ENCODE data around the gene KLHL5. TPM values are rescaled to one million over a fixed set of nuclear protein-coding genes. Genes with fewer than 3 reads are reported as not detected.

KLHL5 gene
- total RNA-seq, 2 experiments from 2014 or later = 34.4 to 59.8 TPM

DNA sequence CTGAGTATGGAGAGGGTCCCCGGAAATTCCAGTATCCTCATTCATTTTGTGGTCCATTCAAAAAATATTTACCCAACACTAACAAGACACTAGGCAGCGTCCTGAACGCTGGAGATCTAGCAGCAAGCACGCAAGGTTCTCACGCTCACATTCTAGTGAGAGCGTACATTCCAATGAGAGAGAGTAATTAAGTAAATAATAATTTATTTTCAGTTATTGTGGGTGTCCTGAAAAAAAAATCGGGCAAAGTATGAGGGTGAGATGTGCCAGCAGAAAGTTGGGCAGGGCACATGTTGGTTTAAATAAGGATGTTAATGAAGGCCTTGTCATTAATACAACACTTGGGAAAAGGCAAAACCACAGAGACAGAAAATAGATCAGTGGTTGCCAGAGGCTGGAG is 25.9 kb upstream of the KLHL5 start:
- no TSS peak for BruUV-seq (replicated peaks)

DNA sequence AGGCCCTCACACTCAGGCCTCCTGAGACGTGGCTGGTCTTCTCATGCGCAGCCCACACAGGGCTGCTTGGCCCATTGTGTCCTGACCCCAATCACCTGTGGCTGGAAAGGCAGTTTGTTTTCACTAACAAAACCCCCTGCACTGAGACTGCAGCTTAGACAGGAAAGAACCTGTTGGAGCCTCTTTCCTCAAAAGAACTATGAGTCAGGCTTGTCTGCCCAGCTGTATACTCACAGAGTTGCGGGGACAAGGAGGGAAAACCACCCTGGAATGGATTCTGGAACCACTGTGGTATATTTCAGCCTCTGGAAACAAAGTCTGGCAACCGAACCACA is 24.6 kb upstream of the KLHL5 start:
- Histone ChIP-seq H3K79me2 (ENCODE audit: insufficient read depth, low read depth, low read length) (no peaks in the 10 kb centered on the region; the same call in 1 of the 2 replicates), H3K9me3 (ENCODE audit: low read length) (no peaks in the 10 kb centered on the region), H2AFZ (ENCODE audit: low read length) (peak overlapping the region; percentile 26; the same call in 1 of the 2 replicates), H3K4me2 (ENCODE audit: low read length) (peak overlapping the region; percentile 50), H3K36me3 (ENCODE audit: insufficient read depth, low read length) (no peaks in the 10 kb centered on the region), H3K4me1 (ENCODE audit: insufficient read depth, low read length, poor library complexity, severe bottlenecking) (peaks cover 77% of the 10 kb centered on the region), H3K9me2 (ENCODE audit: insufficient read depth, low read length) (no peaks in the 10 kb centered on the region), H3K27ac (ENCODE audit: low read depth, low read length, poor library complexity, severe bottlenecking) (no peak overlapping the region), H3K4me3 (ENCODE audit: low read depth, low read length, poor library complexity, severe bottlenecking) (no peak overlapping the region), H4K20me1 (ENCODE audit: insufficient read depth, low read length) (no peaks in the 10 kb centered on the region)
- intact Hi-C loops (cut with micrococcal nuclease; ENCODE audit: unreplicated experiment) = no loop called here
- no peak for TF ChIP-seq EZH2phosphoT487 (IDR thresholded peaks at IDR 0.05; ENCODE audit: borderline replicate concordance, low read depth, low read length)
- TF ChIP-seq, protein P1, sequence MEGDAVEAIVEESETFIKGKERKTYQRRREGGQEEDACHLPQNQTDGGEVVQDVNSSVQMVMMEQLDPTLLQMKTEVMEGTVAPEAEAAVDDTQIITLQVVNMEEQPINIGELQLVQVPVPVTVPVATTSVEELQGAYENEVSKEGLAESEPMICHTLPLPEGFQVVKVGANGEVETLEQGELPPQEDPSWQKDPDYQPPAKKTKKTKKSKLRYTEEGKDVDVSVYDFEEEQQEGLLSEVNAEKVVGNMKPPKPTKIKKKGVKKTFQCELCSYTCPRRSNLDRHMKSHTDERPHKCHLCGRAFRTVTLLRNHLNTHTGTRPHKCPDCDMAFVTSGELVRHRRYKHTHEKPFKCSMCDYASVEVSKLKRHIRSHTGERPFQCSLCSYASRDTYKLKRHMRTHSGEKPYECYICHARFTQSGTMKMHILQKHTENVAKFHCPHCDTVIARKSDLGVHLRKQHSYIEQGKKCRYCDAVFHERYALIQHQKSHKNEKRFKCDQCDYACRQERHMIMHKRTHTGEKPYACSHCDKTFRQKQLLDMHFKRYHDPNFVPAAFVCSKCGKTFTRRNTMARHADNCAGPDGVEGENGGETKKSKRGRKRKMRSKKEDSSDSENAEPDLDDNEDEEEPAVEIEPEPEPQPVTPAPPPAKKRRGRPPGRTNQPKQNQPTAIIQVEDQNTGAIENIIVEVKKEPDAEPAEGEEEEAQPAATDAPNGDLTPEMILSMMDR (conservative IDR thresholded peaks at IDR 0.05; ENCODE audit: low read length) = no peak
- no TSS peak for BruUV-seq (replicated peaks)
- CTCF ChIA-PET (ENCODE audit: unreplicated experiment) = no interaction called here
- POLR2A ChIA-PET = no interaction called here
- peak; percentile 23 for DNase-seq (ENCODE audit: low spot score)

More for the DNA sequence above, 25.9 kb upstream of the KLHL5 start:
- intact Hi-C loops (cut with micrococcal nuclease; ENCODE audit: unreplicated experiment) = no loop called here
- Histone ChIP-seq H3K27ac (ENCODE audit: low read depth, low read length, poor library complexity, severe bottlenecking) (no peak overlapping the region), H3K9me3 (ENCODE audit: low read length) (no peaks in the 10 kb centered on the region), H3K4me1 (ENCODE audit: insufficient read depth, low read length, poor library complexity, severe bottlenecking) (peaks cover 67% of the 10 kb centered on the region), H3K36me3 (ENCODE audit: insufficient read depth, low read length) (no peaks in the 10 kb centered on the region), H4K20me1 (ENCODE audit: insufficient read depth, low read length) (no peaks in the 10 kb centered on the region), H3K9me2 (ENCODE audit: insufficient read depth, low read length) (no peaks in the 10 kb centered on the region), H3K4me2 (ENCODE audit: low read length) (no peak overlapping the region; the same call in 1 of the 2 replicates), H3K4me3 (ENCODE audit: low read depth, low read length, poor library complexity, severe bottlenecking) (no peak overlapping the region), H3K79me2 (ENCODE audit: insufficient read depth, low read depth, low read length) (peaks cover 8% of the 10 kb centered on the region), H2AFZ (ENCODE audit: low read length) (peak overlapping the region; percentile 37; the same call in 1 of the 2 replicates)
- no peak for TF ChIP-seq EZH2phosphoT487 (IDR thresholded peaks at IDR 0.05; ENCODE audit: borderline replicate concordance, low read depth, low read length)
- TF ChIP-seq, protein P1 (conservative IDR thresholded peaks at IDR 0.05; ENCODE audit: low read length) = no peak
- POLR2A ChIA-PET = no interaction called here
- CTCF ChIA-PET (ENCODE audit: unreplicated experiment) = no interaction called here
- DNase-seq (ENCODE audit: low spot score) = no peak

GRCh38 chr4:39037941-39038340 is 24.1 kb upstream of the KLHL5 start:
- Histone ChIP-seq H3K4me2 (ENCODE audit: low read length) (peak overlapping the region; percentile 50), H3K4me1 (ENCODE audit: insufficient read depth, low read length, poor library complexity, severe bottlenecking) (peaks cover 77% of the 10 kb centered on the region), H3K27ac (ENCODE audit: low read depth, low read length, poor library complexity, severe bottlenecking) (peak overlapping the region; percentile 1), H4K20me1 (ENCODE audit: insufficient read depth, low read length) (no peaks in the 10 kb centered on the region), H3K9me3 (ENCODE audit: low read length) (no peaks in the 10 kb centered on the region), H3K4me3 (ENCODE audit: low read depth, low read length, poor library complexity, severe bottlenecking) (no peak overlapping the region), H3K9me2 (ENCODE audit: insufficient read depth, low read length) (no peaks in the 10 kb centered on the region), H2AFZ (ENCODE audit: low read length) (peak overlapping the region; percentile 26; the same call in 1 of the 2 replicates), H3K36me3 (ENCODE audit: insufficient read depth, low read length) (no peaks in the 10 kb centered on the region), H3K79me2 (ENCODE audit: insufficient read depth, low read depth, low read length) (no peaks in the 10 kb centered on the region)
- peak; percentile 18 for DNase-seq (ENCODE audit: low spot score)
- no TSS peak for BruUV-seq (replicated peaks)
- POLR2A ChIA-PET = interaction anchor here (0.5 to 1.0 kb wide), 4 partner anchors 9 to 472 kb away, joined by 3 to 6 read pairs (median 4); no protein-coding TSS in a partner anchor
- TF ChIP-seq, protein P1 (conservative IDR thresholded peaks at IDR 0.05; ENCODE audit: low read length) = no peak
- no peak for TF ChIP-seq EZH2phosphoT487 (IDR thresholded peaks at IDR 0.05; ENCODE audit: borderline replicate concordance, low read depth, low read length)
- intact Hi-C loops (cut with micrococcal nuclease; ENCODE audit: unreplicated experiment) = no loop called here
- CTCF ChIA-PET (ENCODE audit: unreplicated experiment) = no interaction called here

Data from OCI-LY7 (cell line).